GM23338 (cell line): ENCODE measurements around the gene LPP. TPM values are rescaled to one million over a fixed set of nuclear protein-coding genes. Genes with fewer than 3 reads are reported as not detected.

Source experiments
- ATAC-seq: fragments of 200-7000 bp; cut with Tn5 transposase; 3 replicates; pipeline ENCODE4 v1.9.1; 2020
- DNase-seq: peaks from one replicate; pipeline ENCODE4 v3.0.0-alpha.2; 2015; ENCODE audit warnings: low spot score
- H2AFZ ChIP-seq: fragments of 200-600 bp; sonication (generic); 2 replicates; pipeline ENCODE4 v1.8.0; 2016; ENCODE audit warnings: antibody characterized with exemption, mild to moderate bottlenecking, moderate library complexity
- H3F3A ChIP-seq: fragments of 200-600 bp; sonication (generic); replicated peaks from 2 replicates; pipeline ENCODE4 v1.8.0; 2017; ENCODE audit warnings: antibody characterized with exemption, mixed run types, low read depth
- H3K27ac ChIP-seq: fragments of 200-600 bp; sonication (generic); 2 replicates; pipeline ENCODE4 v1.6.1; 2016; ENCODE audit warnings: low read depth
- H3K27me3 ChIP-seq: fragments of 200-600 bp; sonication (generic); 2 replicates; pipeline ENCODE4 v1.8.0; 2016; ENCODE audit warnings: mild to moderate bottlenecking, mixed run types, moderate library complexity; ENCODE audit not compliant: insufficient read depth
- H3K36me3 ChIP-seq: fragments of 200-600 bp; sonication (generic); 2 replicates; pipeline ENCODE4 v1.8.0; 2016; ENCODE audit warnings: mild to moderate bottlenecking; ENCODE audit not compliant: insufficient read depth
- H3K4me1 ChIP-seq: fragments of 200-600 bp; sonication (generic); 2 replicates; pipeline ENCODE4 v1.8.0; 2016; ENCODE audit warnings: mild to moderate bottlenecking, moderate library complexity; ENCODE audit not compliant: insufficient read depth
- H3K4me2 ChIP-seq: fragments of 200-600 bp; sonication (generic); 2 replicates; pipeline ENCODE4 v1.7.1; 2017; ENCODE audit warnings: mixed run types
- H3K4me3 ChIP-seq: fragments of 200-600 bp; sonication (generic); 2 replicates; pipeline ENCODE4 v1.6.1; 2016; ENCODE audit warnings: mixed run types
- H3K79me2 ChIP-seq: fragments of 200-600 bp; sonication (generic); replicated peaks from 2 replicates; pipeline ENCODE4 v1.8.0; 2017; ENCODE audit warnings: mild to moderate bottlenecking; ENCODE audit not compliant: insufficient read depth
- H3K9me2 ChIP-seq: fragments of 200-600 bp; sonication (generic); 2 replicates; pipeline ENCODE4 v1.8.0; 2017; ENCODE audit not compliant: insufficient read depth
- H4K20me1 ChIP-seq: fragments of 200-600 bp; sonication (generic); replicated peaks from 2 replicates; pipeline ENCODE4 v1.8.0; 2017; ENCODE audit warnings: mild to moderate bottlenecking; ENCODE audit not compliant: insufficient read depth
- H3K27ac Mint-ChIP-seq: 2 replicates; pipeline ENCODE4 v1.8.0; 2020; ENCODE audit warnings: inconsistent platforms, mild to moderate bottlenecking, moderate library complexity, mixed read lengths
- H3K27me3 Mint-ChIP-seq: 3 replicates; pipeline ENCODE4 v1.8.0; 2022; ENCODE audit warnings: low read depth, mild to moderate bottlenecking, moderate library complexity, mixed read lengths, inconsistent platforms; ENCODE audit not compliant: insufficient read depth, poor library complexity
- H3K36me3 Mint-ChIP-seq: 3 replicates; pipeline ENCODE4 v1.8.0; 2021; ENCODE audit warnings: low read depth, mild to moderate bottlenecking, inconsistent platforms, moderate library complexity, mixed read lengths
- H3K4me1 Mint-ChIP-seq: 3 replicates; pipeline ENCODE4 v1.8.0; 2020; ENCODE audit warnings: mild to moderate bottlenecking, inconsistent platforms, mixed read lengths
- H3K4me3 Mint-ChIP-seq: 3 replicates; pipeline ENCODE4 v1.8.0; 2021; ENCODE audit warnings: moderate library complexity, mild to moderate bottlenecking, inconsistent platforms, mixed read lengths
- H3K9me3 Mint-ChIP-seq: 3 replicates; pipeline ENCODE4 v1.8.0; 2020; ENCODE audit warnings: moderate library complexity, mild to moderate bottlenecking, inconsistent platforms, mixed read lengths
- CREB1 ChIP-seq: fragments of 250-450 bp; sonication (Bioruptor Pico); IDR thresholded peaks from 2 replicates; pipeline ENCODE4 v1.5.0; 2020; ENCODE audit warnings: low read depth, mild to moderate bottlenecking, moderate library complexity
- EZH2 ChIP-seq: fragments of 200-600 bp; sonication (generic); IDR thresholded peaks from one replicate; pipeline ENCODE4 v1.8.0; 2017; ENCODE audit warnings: antibody characterized with exemption, mild to moderate bottlenecking, low read depth; ENCODE audit not compliant: unreplicated experiment
- JUNB ChIP-seq: IDR thresholded peaks from one replicate; pipeline ENCODE4 v1.6.1; 2016; ENCODE audit warnings: antibody characterized with exemption; ENCODE audit not compliant: unreplicated experiment
- POLR2AphosphoS5 ChIP-seq: IDR thresholded peaks from 2 replicates; pipeline ENCODE4 v1.6.1; 2016; ENCODE audit warnings: antibody characterized with exemption, low read depth
- ZNF331 ChIP-seq: fragments of 250-450 bp; sonication (Bioruptor Pico); IDR thresholded peaks from 2 replicates; pipeline ENCODE4 v1.5.0; 2020; ENCODE audit warnings: low read depth, mild to moderate bottlenecking, moderate library complexity
- polyA plus RNA-seq: library from polyadenylated mRNA; unstranded; fragments of >200 nt; fragmentation: Nextera tagmentation; extraction: Ambion mirVana; gene quantifications from 2 replicates; pipeline ENCODE4 v1.2.1, GENCODE V29; 2016
- total RNA-seq: library from RNA; depleted of rRNA; stranded (reverse); fragments of >200 nt; shearing (Covaris generic); gene quantifications from 2 replicates; pipeline ENCODE4 v1.2.3, GENCODE V29; 2014
- TF ChIP-seq, protein P1 (sequence below): IDR thresholded peaks from one replicate; pipeline ENCODE4 v1.6.1; 2018; ENCODE audit warnings: antibody characterized with exemption; ENCODE audit not compliant: unreplicated experiment
- TF ChIP-seq, protein P2 (sequence below), 2 experiments: fragments of 200-600 bp in 1 of 2; sonication (generic) in 1 of 2; conservative IDR thresholded peaks; 2 replicates each; pipeline versions ENCODE4 v1.5.1 to v1.6.1; 2016 to 2017; ENCODE audit warnings: antibody characterized with exemption in 2 of 2, low read depth in 2 of 2, mild to moderate bottlenecking in 2 of 2, moderate library complexity in 1 of 2

LPP gene
- total and polyA plus RNA-seq, 2 experiments from 2014 or later = 23.0 to 35.2 TPM

DNA sequence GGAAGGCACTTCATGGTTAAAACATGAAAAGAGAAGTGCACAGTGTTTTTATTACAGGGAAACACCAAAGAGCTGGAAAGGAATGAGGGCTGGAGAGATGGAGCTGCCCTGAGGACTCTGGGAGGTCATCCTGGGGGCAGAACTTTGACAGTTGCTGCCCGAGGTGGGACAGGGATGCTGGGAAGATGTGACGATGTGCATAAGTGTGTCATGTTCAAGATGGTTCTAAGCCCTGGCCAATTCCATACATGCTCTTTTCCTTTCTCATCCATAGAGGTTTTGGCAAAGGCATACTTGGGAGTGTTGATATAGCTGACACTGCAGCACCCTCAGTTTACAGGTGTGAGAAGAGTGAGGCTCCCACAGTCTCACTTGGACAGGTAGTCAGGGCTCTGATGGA, 23.8 kb downstream of the LPP start (continued):
- TF ChIP-seq, protein P1, sequence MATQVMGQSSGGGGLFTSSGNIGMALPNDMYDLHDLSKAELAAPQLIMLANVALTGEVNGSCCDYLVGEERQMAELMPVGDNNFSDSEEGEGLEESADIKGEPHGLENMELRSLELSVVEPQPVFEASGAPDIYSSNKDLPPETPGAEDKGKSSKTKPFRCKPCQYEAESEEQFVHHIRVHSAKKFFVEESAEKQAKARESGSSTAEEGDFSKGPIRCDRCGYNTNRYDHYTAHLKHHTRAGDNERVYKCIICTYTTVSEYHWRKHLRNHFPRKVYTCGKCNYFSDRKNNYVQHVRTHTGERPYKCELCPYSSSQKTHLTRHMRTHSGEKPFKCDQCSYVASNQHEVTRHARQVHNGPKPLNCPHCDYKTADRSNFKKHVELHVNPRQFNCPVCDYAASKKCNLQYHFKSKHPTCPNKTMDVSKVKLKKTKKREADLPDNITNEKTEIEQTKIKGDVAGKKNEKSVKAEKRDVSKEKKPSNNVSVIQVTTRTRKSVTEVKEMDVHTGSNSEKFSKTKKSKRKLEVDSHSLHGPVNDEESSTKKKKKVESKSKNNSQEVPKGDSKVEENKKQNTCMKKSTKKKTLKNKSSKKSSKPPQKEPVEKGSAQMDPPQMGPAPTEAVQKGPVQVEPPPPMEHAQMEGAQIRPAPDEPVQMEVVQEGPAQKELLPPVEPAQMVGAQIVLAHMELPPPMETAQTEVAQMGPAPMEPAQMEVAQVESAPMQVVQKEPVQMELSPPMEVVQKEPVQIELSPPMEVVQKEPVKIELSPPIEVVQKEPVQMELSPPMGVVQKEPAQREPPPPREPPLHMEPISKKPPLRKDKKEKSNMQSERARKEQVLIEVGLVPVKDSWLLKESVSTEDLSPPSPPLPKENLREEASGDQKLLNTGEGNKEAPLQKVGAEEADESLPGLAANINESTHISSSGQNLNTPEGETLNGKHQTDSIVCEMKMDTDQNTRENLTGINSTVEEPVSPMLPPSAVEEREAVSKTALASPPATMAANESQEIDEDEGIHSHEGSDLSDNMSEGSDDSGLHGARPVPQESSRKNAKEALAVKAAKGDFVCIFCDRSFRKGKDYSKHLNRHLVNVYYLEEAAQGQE = no peak
- TF ChIP-seq CREB1 (CRISPR knock-in tag) (no peak), POLR2AphosphoS5 (no peak), EZH2 (no peak), ZNF331 (CRISPR knock-in tag) (no peak)

DNA sequence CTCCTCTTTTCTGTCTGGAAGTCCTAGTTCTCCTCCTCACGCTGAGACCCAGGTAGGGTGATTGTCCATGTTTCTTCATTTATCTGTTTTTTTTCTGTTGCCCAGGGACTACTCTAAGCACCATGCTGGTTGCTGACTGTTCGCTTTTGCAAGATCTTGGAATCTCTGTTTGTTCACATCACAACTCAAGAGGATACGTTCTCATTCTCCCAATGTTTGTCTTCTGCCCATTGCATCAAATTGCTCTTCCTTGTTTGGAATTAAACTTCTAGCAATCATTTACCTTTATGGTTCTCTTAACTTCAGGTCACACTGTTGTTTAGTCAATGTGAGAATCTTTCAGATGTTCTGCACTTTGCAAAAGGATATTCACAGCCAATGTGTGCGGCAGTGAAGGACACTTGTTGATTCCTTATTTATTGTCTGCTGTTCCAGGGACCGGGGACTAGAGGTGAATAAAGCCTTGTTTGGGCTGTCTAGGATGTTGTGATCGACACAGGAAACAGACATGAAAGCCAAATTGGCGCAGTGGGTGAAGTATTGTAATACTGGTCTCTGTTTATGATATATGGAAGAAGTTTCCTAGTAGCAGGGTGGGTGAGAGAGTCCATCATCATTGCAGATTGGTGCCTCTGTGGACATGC, 24.5 kb downstream of the LPP start:
- Histone ChIP-seq H3K4me2 (no peak overlapping the region), H4K20me1 (no peaks in the 10 kb centered on the region; the same call in 1 of the 2 replicates), H3K27me3 (no peaks in the 10 kb centered on the region), H3K79me2 (peaks cover 56% of the 10 kb centered on the region), H3K36me3 (0 out of 2 replicates have a peak, but pooled peaks cover 4% of the 10 kb centered on the region), H3K27ac (no peak overlapping the region), H3K4me3 (no peak overlapping the region), H3K4me1 (peaks cover 8% of the 10 kb centered on the region; the same call in 1 of the 2 replicates), H3K9me2 (no peaks in the 10 kb centered on the region), H2AFZ (no peak overlapping the region), H3F3A (no peaks in the 10 kb centered on the region)
- H3K27me3 Mint-ChIP-seq = peaks cover 8% of the 10 kb centered on the region
- H3K9me3 Mint-ChIP-seq = no peaks in the 10 kb centered on the region
- no peak overlapping the region for H3K27ac Mint-ChIP-seq
- H3K4me3 Mint-ChIP-seq = no peak overlapping the region
- H3K36me3 Mint-ChIP-seq = no peaks in the 10 kb centered on the region; the same call in 1 of the 3 replicates
- ATAC-seq (no peak), DNase-seq (no peak)
- H3K4me1 Mint-ChIP-seq = peaks cover 29% of the 10 kb centered on the region
- TF ChIP-seq ZNF331 (CRISPR knock-in tag) = no peak
- TF ChIP-seq POLR2AphosphoS5 = no peak

DNA sequence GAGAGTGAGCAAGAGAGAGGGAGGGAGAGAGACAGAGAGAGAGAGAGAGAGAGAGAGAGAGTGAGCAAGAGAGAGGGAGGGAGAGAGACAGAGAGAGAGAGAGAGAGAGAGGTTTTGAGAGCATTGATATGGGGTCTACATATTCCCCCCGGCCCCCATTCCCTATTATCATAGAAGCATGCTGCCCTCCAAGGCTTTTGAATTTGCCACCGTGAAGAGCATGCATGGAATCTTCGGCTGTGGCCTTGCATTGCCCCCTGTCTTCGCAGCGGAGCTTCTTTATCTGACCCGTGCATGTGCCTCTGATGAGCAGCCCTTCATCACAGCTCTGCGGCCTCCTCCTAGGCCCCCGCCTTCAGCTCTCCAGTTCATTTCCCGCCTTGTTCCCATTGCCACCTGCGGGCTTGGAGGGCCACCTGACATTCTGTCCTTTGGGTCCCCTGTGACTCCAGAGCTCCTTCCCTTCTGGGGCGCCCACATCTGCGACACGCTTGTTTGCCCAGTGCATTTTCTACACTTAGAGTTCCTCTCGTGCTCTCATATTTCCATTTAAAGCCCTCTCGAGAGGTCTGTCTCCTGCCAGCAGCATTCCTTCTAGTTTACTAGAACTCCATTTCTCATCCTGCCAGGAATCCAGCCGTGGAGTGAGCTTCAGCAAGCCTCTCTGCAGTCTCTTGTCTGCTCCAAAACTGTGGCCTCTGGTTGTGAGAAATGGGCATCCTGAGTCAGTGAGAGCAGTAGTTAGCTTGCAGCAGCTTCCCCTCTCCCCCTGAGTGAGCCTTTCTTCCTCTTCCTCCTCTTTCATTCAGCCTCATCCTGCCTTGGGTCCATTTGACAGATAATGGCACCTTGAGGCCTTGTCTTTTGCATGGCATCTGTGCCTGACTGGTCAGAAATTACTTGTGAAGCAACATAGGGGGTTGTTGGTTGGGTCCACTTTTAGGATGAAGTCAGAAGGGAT, 25.3 kb downstream of the LPP start:
- Histone ChIP-seq H3K36me3 (0 out of 2 replicates have a peak, but pooled peaks cover 4% of the 10 kb centered on the region), H2AFZ (no peak overlapping the region), H3F3A (no peaks in the 10 kb centered on the region), H3K79me2 (peaks cover 54% of the 10 kb centered on the region), H3K4me3 (no peak overlapping the region), H3K4me2 (no peak overlapping the region), H3K27me3 (no peaks in the 10 kb centered on the region), H4K20me1 (no peaks in the 10 kb centered on the region; the same call in 1 of the 2 replicates), H3K9me2 (no peaks in the 10 kb centered on the region), H3K27ac (no peak overlapping the region), H3K4me1 (peaks cover 10% of the 10 kb centered on the region; the same call in 1 of the 2 replicates)
- Mint-ChIP-seq H3K4me3 (no peak overlapping the region), H3K36me3 (no peaks in the 10 kb centered on the region; the same call in 1 of the 3 replicates), H3K27me3 (peaks cover 8% of the 10 kb centered on the region), H3K9me3 (no peaks in the 10 kb centered on the region), H3K4me1 (peaks cover 33% of the 10 kb centered on the region), H3K27ac (peak overlapping the region; percentile 16; the same call in 1 of the 2 replicates)
- DNase-seq (peak; percentile 37), ATAC-seq (peak; percentile 70)
- TF ChIP-seq, protein P2, sequence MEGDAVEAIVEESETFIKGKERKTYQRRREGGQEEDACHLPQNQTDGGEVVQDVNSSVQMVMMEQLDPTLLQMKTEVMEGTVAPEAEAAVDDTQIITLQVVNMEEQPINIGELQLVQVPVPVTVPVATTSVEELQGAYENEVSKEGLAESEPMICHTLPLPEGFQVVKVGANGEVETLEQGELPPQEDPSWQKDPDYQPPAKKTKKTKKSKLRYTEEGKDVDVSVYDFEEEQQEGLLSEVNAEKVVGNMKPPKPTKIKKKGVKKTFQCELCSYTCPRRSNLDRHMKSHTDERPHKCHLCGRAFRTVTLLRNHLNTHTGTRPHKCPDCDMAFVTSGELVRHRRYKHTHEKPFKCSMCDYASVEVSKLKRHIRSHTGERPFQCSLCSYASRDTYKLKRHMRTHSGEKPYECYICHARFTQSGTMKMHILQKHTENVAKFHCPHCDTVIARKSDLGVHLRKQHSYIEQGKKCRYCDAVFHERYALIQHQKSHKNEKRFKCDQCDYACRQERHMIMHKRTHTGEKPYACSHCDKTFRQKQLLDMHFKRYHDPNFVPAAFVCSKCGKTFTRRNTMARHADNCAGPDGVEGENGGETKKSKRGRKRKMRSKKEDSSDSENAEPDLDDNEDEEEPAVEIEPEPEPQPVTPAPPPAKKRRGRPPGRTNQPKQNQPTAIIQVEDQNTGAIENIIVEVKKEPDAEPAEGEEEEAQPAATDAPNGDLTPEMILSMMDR (conservative IDR thresholded peaks at IDR 0.05; ENCODE audit: low read depth in 2 of 2) = peak in 1 of 2 experiments; percentile 40; a peak in 2 of 4 replicates
- no peak for TF ChIP-seq ZNF331 (CRISPR knock-in tag)
- TF ChIP-seq EZH2 = no peak
- no peak for TF ChIP-seq JUNB
